Pancreas (tissue), 10 donors: ENCODE results near the gene DDC. TPM values are rescaled to one million over a fixed set of nuclear protein-coding genes. Genes with fewer than 3 reads are reported as not detected.
A peak's percentile ranks its signal among the peaks of the same experiment; 100 is the strongest.

Source experiments
- ATAC-seq, 4 donors: fragments of 200-7000 bp; cut with Tn5 transposase; one replicate each; pipeline versions ENCODE4 v1.8.0 to v1.9.1; 2020; ENCODE audit warnings: mild to moderate bottlenecking in 4 of 4, moderate library complexity in 4 of 4
- DNase-seq, 6 donors: peaks; one replicate each; pipeline ENCODE4 v3.0.0-alpha.2; 2020
- FAIRE-seq: peaks from 2 replicates; lab custom pipeline; 2012; peaks lifted over from hg19 to GRCh38; lab: Jason Lieb, UNC
- H3K27ac ChIP-seq, 4 donors: fragments of 200-600 bp; sonication (generic); 1 replicate in 3 of 4; 2 replicates in 1 of 4; pipeline versions ENCODE4 v1.5.0 to v1.8.0; 2020
- H3K27me3 ChIP-seq, 4 donors: fragments of 200-600 bp; one replicate each; pipeline ENCODE4 v1.8.0; 2021
- H3K36me3 ChIP-seq, 3 donors: fragments of 200-600 bp; sonication (generic) in 1 of 3; one replicate each; pipeline versions ENCODE4 v1.5.0 to v1.8.0; 2020 to 2021
- H3K4me1 ChIP-seq, 3 donors: fragments of 200-600 bp; one replicate each; pipeline ENCODE4 v1.8.0; 2021
- H3K4me3 ChIP-seq, 4 donors: fragments of 200-600 bp; sonication (generic) in 2 of 4; one replicate each; pipeline versions ENCODE4 v1.5.0 to v1.8.0; 2020 to 2021
- H3K9me3 ChIP-seq, 4 donors: fragments of 200-600 bp; one replicate each; pipeline ENCODE4 v1.8.0; 2021
- WGBS, 2 donors: extraction: QIAGEN DNeasy Blood & Tissue Kit; methylation state at CpG; one replicate each; pipeline ENCODE4 v1.1.7; 2013; 5-methylcytosine and 5-hydroxymethylcytosine counted together
- intact Hi-C, 3 donors: fragments of 100-400 bp; cut with DNase I; formaldehyde crosslinking; loops; one replicate each; pipeline versions ENCODE4 v1.11.1 to v1.14.2; 2022
- polyA plus RNA-seq, 2 donors: library from polyadenylated mRNA; stranded (reverse); fragments of 200-250 nt; gene quantifications; one replicate each; pipeline ENCODE4 v1.2.3, GENCODE V29; 2013
- total RNA-seq, 6 donors: library from RNA; stranded (reverse); fragmentation: NEBNext Ultra II Directional in 4 of 6; extraction: Animal tissue kit (Norgen Biotek cat#: 25700) in 4 of 6; gene quantifications; one replicate each; pipeline versions ENCODE4 v1.2.1 to v1.2.4, GENCODE V29; 2021 to 2023
- TF ChIP-seq, protein P1 (sequence below), 4 donors: fragments of 200-600 bp; sonication (generic) in 3 of 4; IDR thresholded peaks; one replicate each; pipeline versions ENCODE4 v1.5.0 to v1.8.0; 2021; ENCODE audit warnings: antibody characterized with exemption in 4 of 4
- donor health status: healthy with polysubstance abuse.
- donor health status: DM: no; HTN: no; CAD: no; lungs with moderate emphysema.
- donor health status: DM: no; HTN: no; CAD: no.
- donor health status: control.
- donor health status: control.
- donor health status: Bipolar disorder and iron deficiency.
- donor health status: DM: yes; HTN: yes; CAD: no.
- donor health status: DM: no; HTN: no; CAD: no.
- donor health status: DM: no; HTN: no; CAD: no.
- donor health status: DM: yes; HTN: yes; CAD: no.

Gene DDC
- total and polyA plus RNA-seq, 8 donors: 2.7 to 25.2 (median 12.0) TPM

- Histone ChIP-seq H3K27me3 (no peaks in the 10 kb centered on the region), H3K4me3 (no peak overlapping the region), H3K4me1 (no peaks in the 10 kb centered on the region), H3K36me3 (no peaks in the 10 kb centered on the region), H3K9me3 (no peaks in the 10 kb centered on the region), H3K27ac (no peak overlapping the region)
- no peak for FAIRE-seq
- peak in 4 of 6 donors; percentile 18 to 73 (median 38) for DNase-seq
- 79 to 85% methylated on average over 8 of the region's 8 CpGs for WGBS, 2 donors
- ATAC-seq: peak; percentile 78 to 88 (median 83)
- intact Hi-C loops: no loop called here
- TF ChIP-seq, protein P1, sequence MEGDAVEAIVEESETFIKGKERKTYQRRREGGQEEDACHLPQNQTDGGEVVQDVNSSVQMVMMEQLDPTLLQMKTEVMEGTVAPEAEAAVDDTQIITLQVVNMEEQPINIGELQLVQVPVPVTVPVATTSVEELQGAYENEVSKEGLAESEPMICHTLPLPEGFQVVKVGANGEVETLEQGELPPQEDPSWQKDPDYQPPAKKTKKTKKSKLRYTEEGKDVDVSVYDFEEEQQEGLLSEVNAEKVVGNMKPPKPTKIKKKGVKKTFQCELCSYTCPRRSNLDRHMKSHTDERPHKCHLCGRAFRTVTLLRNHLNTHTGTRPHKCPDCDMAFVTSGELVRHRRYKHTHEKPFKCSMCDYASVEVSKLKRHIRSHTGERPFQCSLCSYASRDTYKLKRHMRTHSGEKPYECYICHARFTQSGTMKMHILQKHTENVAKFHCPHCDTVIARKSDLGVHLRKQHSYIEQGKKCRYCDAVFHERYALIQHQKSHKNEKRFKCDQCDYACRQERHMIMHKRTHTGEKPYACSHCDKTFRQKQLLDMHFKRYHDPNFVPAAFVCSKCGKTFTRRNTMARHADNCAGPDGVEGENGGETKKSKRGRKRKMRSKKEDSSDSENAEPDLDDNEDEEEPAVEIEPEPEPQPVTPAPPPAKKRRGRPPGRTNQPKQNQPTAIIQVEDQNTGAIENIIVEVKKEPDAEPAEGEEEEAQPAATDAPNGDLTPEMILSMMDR (IDR thresholded peaks at IDR 0.05): no peak
These were observed 63.1 kb downstream of the DDC start for GRCh38 chr7:50502001-50502684.

DNA sequence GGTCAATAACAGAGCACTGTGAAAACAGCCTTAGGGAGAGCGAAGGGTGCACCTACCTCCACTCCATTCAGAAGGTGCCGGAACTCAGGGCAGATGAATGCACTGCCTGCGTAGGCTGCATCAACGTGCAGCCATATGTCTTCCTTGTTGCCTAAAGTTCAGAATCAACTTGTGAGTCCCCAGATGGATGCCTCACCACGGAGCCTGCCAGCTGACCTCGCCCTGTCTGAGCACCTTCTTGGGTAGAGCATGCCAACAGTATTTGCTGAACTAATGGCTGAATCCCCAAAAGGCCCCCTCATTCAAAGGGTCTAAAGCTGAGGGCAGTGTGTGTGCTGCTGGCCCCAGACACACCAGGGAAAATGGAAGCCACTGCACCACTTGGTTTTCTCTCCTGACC, 66.1 kb downstream of the DDC start:
- Histone ChIP-seq H3K27ac (no peak overlapping the region), H3K9me3 (no peaks in the 10 kb centered on the region), H3K4me1 (peaks cover 0 to 6% (median 5%) of the 10 kb centered on the region in 3 donors), H3K36me3 (no peaks in the 10 kb centered on the region), H3K4me3 (no peak overlapping the region), H3K27me3 (no peaks in the 10 kb centered on the region)
- 93 to 94% methylated on average over 6 of the region's 6 CpGs for WGBS, 2 donors
- intact Hi-C loops: no loop called here
- no peak for DNase-seq
- ATAC-seq: no peak
- FAIRE-seq: no peak
- TF ChIP-seq, protein P1 (IDR thresholded peaks at IDR 0.05): no peak

GRCh38 chr7:50497968-50498367, 67.2 kb downstream of the DDC start:
- no peak for FAIRE-seq

DNA sequence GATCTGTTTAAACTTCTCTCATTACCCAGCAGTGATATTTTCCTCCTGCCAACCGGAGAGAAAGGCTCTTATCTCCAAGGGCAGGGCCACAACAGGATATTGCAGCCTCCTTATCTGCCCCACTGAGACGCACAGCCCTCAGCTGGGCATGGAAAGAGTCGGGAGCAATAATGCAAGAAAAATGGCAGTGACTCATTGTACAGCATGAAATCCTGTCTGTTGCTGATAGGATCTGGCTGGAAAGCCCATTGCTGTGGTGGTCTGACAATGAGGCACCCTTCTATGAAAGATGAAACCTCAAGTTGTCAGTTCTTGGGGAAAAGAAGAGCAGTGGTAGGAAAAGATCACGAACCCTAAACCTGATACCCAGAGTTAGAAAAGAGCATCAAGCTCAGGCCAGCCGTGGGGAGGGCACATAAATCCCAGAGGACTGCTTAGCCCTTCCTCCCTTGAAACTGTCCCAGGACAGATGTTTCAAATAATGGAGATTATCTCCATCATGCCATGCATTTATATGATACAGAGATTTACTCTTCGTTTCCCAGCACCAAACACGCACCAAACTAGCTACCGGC, 68.0 kb downstream of the DDC start:
- intact Hi-C loops: no loop called here
- TF ChIP-seq, protein P1 (IDR thresholded peaks at IDR 0.05): no peak
- H3K36me3 ChIP-seq: no peaks in the 10 kb centered on the region
- peaks cover 0 to 6% (median 5%) of the 10 kb centered on the region in 3 donors for H3K4me1 ChIP-seq
- H3K9me3 ChIP-seq: no peaks in the 10 kb centered on the region
- no peak overlapping the region for H3K27ac ChIP-seq
- FAIRE-seq: no peak
- DNase-seq: no peak
- ATAC-seq: peak; percentile 62 to 80 (median 73)
- H3K4me3 ChIP-seq: no peak overlapping the region
- 59 to 61% methylated on average over 8 of the region's 8 CpGs for WGBS, 2 donors
- H3K27me3 ChIP-seq: no peaks in the 10 kb centered on the region

More at GRCh38 chr7:50497968-50498367, 67.2 kb downstream of the DDC start:
- no peaks in the 10 kb centered on the region for H3K27me3 ChIP-seq
- intact Hi-C loops: no loop called here
- peak in 2 of 4 donors; percentile 9 to 12 for ATAC-seq
- H3K36me3 ChIP-seq: no peaks in the 10 kb centered on the region
- no peak overlapping the region for H3K27ac ChIP-seq
- no peaks in the 10 kb centered on the region for H3K9me3 ChIP-seq
- no peak for DNase-seq
- H3K4me3 ChIP-seq: no peak overlapping the region
- peaks cover 0 to 6% (median 5%) of the 10 kb centered on the region in 3 donors for H3K4me1 ChIP-seq
- TF ChIP-seq, protein P1 (IDR thresholded peaks at IDR 0.05): no peak
- 67 to 72% methylated on average over 5 of the region's 5 CpGs for WGBS, 2 donors

GRCh38 chr7:50496569-50496968, 68.6 kb downstream of the DDC start:
- 80 to 86% methylated on average over 6 of the region's 6 CpGs for WGBS, 2 donors
- H3K36me3 ChIP-seq: no peaks in the 10 kb centered on the region
- H3K4me3 ChIP-seq: no peak overlapping the region
- no peaks in the 10 kb centered on the region for H3K9me3 ChIP-seq
- ATAC-seq (no peak), DNase-seq (no peak), FAIRE-seq (no peak)
- H3K4me1 ChIP-seq: peaks cover 0 to 6% (median 5%) of the 10 kb centered on the region in 3 donors
- H3K27ac ChIP-seq: no peak overlapping the region
- H3K27me3 ChIP-seq: no peaks in the 10 kb centered on the region
- TF ChIP-seq, protein P1 (IDR thresholded peaks at IDR 0.05): no peak
- intact Hi-C loops: no loop called here
